Ammon's horn (tissue), 1 donor: ENCODE results near the gene DUSP28.
"Not testable (repeated sequence)": the region's sequence is repeated elsewhere in the genome, so short reads cannot be mapped to it uniquely, and the experiment has no call there.

Experiments
- DNase-seq: peaks from one replicate; pipeline ENCODE4 v3.0.0-alpha.2; 2016; ENCODE audit warnings: low spot score

The DUSP28 gene

DNA sequence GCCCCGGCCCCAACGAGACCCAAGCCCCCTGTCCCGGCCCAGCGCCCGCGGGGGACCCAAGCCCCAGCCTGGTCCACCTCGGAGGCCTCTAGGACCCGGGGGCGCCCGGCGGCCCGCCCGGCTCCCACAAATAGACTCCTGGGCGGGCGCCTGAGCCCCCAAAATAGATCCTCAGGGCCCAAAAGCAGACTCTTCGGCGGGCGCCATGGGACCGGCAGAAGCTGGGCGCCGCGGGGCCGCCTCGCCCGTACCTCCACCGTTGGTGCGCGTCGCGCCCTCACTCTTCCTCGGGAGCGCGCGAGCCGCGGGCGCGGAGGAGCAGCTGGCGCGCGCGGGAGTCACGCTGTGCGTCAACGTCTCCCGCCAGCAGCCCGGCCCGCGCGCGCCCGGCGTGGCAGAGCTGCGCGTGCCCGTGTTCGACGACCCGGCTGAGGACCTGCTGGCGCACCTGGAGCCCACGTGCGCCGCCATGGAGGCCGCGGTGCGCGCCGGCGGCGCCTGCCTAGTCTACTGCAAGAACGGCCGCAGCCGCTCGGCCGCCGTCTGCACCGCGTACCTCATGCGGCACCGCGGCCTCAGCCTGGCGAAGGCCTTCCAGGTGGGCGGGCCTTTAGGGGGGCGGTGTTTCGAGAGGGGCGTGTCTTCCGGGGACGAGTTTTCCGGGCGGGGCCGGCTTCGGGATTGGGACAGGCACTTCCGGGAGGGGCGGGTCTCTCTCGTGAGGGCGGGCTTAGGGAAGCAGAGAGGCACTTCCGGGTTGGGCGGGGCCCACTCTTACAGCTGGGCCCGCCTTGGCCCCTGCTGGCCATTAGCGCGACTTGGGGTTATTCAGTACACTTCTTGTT, 545 bp downstream of the DUSP28 start:
- peak; percentile 98 for DNase-seq

GRCh38 chr2:240561325-240561971, 1.3 kb downstream of the DUSP28 start:
- DNase-seq, result no peak

DNA sequence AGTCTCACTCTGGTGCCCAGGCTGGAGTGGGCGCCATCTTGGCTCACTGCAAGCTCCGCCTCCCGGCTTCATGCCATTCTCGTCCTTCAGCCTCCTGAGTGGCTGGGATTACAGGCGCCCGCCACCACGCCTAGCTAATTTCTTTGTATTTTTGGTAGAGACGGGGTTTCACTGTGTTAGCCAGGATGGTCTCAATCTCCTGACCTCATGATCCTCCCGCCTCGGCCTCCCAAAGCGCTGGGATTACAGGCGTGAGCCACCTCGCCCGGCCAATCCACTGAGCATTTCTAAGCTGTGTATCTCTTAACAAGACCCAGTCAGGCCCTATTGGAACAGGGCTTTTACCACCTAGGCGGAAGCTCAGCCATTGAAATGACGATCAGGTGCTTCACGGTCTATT, 3.1 kb downstream of the DUSP28 start:
- DNase-seq, result not testable (repeated sequence)

- no peak for DNase-seq
Observed at GRCh38 chr2:240563951-240564560, 3.9 kb downstream of the DUSP28 start.

- no peak for DNase-seq
Observed at GRCh38 chr2:240564561-240565332, 4.6 kb downstream of the DUSP28 start.

DNA sequence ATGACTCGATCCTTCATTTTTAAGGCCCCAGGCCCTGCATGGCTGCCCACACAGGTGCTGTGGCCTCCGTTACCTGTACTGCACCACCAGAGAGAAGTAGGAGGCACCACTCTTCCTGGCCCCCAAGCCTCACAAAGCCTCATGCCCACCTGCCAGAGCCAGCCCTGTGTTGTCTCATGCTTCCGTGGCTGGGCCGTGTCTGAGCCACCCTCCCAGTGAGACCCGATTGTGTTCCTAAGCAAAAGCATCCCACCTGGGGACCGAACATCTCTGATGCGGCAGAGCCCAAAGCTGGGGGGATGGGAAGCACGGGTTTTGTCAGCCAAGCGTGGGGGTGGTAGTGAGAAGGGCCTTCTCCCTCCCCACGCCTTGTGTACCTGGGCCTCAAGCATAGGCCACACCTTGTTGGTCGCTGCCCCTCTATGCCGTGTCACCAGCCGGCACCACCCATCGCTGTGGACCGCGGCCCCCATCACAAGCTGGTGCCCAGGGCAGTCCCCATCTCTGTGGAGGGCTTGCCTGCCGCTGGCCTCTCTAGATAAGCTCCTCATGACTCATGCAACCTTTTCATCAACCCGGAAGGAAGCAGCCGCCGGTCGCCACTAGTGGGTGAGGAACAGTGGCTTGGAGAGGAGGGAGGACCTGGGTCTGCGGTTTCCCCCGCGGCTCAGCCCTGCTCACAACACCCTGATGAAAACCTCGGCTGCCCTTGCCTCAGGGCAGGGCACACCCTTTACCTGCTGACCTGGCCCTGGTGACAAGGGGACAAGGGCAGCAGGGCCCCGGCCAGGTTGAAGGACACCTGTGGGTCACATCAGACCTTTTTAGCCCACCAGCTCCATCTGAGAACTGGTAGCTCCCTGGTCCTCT, 5.4 kb downstream of the DUSP28 start:
- DNase-seq, result peak; percentile 69

GRCh38 chr2:240566203-240567136, 6.3 kb downstream of the DUSP28 start:
- peak; percentile 94 for DNase-seq

- DNase-seq, result no peak
Observed at GRCh38 chr2:240567137-240567871, 7.1 kb downstream of the DUSP28 start.

DNA sequence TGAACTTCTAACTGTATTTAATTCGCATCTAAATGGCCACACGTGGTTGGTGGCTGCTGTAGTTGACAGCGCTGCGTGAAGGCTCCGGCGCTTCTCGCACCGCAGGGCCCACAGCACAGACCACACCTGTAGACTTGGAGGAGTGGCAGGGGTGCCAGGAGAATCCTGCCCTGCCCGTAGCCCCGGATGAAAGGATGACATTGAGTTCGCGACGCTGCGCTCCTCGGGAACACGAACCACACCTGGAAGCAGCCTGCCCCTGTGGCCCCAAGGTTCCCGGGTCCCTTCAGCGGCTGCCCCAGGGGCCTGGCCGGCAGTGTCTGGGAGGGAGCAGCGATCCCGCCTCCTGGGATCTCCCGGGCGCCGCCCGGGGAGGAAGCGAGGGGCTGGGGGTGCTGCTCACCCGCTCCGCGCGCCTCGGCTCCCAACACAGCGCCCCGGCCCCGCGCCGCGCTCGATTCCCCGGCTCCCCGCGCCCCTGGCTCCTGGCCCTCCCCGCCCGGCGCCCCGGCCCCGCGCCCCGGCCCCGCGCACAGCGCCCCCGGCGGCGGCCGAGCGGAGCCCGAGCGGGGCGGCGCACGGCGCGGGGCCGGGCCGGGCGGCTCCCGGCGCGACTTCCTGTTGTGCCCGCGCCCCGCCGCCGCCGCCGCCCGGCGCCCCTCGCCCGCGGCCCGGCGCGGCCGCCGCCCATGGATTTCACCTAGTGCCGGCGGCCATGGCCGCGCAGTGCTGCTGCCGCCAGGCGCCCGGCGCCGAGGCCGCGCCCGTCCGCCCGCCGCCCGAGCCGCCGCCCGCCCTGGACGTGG, 7.9 kb downstream of the DUSP28 start, which contains the start of gene RNPEPL1:
Gene RNPEPL1 (plus strand): TSS at position 613 of the 806 bp plus-strand sequence. CDS start 103 bp downstream, at position 716.
- DNase-seq, result no peak

DNA sequence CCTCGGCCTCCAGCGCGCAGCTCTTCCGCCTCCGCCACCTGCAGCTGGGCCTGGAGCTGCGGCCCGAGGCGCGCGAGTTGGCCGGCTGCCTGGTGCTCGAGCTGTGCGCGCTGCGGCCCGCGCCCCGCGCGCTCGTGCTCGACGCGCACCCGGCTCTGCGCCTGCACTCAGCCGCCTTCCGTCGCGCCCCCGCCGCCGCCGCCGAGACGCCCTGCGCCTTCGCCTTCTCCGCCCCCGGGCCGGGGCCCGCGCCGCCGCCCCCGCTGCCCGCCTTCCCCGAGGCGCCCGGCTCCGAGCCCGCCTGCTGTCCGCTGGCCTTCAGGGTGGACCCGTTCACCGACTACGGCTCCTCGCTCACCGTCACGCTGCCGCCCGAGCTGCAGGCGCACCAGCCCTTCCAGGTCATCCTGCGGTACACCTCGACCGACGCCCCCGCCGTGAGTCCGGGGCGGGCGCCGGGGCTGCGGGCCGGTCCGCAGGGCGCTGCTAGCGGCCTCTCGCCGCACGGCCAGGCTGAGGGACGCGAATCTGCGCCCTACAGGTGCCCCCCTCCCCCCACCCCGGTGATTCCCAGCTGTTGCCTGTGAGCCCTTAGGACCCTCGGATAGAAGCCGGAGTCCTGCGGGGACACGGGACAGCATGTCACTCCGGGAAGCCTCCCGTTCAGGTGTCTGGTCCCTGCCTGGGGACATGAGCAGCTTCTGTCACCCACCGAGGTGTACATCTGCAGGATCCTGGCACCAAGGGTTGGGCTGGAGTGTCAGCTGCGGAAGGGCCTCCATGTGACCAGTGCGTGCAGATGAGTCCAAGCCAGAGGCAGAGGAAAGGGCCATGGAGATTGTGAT, 8.7 kb downstream of the DUSP28 start:
- peak; percentile 83 for DNase-seq

GRCh38 chr2:240569523-240569997, 9.4 kb downstream of the DUSP28 start:
- DNase-seq, result no peak

DNA sequence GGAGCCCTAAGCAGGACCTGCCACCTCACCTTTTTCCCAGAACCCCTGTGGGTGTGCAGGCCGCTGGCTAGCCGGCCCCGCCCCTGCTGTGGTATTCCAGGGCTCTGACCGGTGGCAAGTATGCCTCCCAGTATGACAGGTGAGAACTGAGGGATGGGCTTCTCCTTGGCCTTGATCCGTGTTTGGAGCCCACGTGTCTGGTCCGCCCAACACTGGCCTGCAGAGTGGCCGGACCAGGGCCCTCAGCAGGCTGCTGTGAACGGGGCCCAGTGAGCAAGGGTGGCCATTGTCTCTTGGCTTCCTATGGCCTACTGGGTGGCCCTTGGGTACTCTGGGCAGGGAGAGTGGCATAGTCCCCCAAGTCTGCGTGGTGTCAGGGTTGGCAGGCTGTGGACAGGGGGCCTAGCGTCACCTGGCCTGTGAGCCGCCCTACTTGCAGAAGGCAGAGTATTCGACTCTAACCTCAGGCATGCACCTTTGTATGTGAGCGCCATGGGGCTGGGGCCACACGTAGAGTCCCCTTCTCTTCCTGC, 9.9 kb downstream of the DUSP28 start:
- no peak for DNase-seq

- no peak for DNase-seq
Observed at GRCh38 chr2:240570531-240571313, 10.6 kb downstream of the DUSP28 start.

DNA sequence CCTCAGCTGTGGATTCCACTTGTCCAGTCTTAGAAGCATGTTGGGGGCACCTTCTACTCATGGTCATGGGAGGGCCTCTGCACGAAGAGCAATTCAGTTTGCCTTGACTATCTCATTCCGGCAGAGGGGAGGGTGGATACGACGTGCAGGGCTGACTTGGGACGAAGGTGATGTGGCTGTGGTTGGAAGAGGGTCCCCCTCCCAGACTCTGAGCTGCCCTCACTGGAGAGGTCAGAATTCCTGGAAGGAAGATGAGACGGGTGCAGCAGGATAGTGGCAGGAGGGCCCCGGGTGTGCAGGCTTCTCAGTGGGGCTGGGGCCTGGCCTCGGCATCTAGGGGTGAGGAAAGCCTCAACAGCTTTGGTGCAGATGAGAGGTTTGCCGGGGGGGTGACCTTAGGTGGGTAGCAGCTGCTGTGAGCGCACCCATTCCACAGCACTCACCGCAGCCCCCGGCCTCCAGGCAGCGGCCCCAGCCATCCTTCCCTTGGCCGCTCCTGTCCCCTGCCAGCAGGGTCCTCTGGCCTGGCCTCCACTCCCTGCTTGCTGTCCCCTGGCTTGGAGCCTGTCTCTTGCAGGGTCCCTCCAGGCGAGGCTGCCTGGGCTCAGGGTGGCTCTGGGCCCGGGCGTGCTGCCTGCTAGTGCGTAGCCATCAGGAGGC, 11.3 kb downstream of the DUSP28 start:
- no peak for DNase-seq

DNA sequence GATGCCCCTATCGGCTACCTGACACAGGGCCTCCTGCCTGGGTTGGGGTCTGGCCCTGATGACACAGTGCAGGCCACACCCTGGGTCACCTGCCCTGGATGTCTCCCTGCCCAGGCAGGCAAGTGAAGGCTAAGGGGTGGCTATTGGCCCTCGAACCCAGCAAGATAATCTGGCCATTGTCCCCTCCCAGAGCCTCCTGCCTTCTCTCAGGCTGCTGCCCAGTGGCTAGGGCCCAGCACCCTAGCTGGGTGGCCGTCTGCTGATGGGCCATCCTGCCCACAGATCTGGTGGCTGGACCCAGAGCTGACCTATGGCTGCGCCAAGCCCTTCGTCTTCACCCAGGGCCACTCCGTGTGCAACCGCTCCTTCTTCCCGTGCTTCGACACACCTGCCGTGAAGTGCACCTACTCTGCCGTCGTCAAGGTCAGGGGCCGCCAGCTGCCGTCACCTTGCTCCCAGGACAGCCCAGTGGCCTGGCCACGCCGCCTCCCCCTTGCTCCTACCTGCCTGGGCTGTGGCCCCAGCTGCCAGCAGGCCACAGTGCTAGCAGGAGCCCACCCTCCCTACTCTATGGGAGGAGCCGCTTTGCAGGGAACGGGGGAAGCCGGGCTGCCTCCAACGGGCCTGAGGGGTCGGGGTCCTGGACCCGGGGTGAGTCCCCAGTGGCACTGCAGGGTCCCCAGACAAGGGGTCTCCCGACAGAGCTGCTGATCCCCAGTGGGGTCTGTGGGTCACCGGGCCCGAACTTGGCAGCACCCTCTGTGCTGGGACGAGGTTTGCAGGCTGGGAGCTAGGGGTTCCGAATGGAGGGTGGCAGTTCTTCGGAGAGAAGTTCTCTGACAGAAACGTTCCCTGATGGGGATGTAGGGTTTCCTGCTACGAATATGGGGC, 12.2 kb downstream of the DUSP28 start:
- DNase-seq, result no peak
